NCI-H1048 (cell line): Measurements from ENCODE around the gene CCDC188.

ENCODE experiments used
- DNase-seq: peaks from one replicate; lab custom pipeline; 2025; lab: John Stamatoyannopoulos, UW

Gene CCDC188

DNA sequence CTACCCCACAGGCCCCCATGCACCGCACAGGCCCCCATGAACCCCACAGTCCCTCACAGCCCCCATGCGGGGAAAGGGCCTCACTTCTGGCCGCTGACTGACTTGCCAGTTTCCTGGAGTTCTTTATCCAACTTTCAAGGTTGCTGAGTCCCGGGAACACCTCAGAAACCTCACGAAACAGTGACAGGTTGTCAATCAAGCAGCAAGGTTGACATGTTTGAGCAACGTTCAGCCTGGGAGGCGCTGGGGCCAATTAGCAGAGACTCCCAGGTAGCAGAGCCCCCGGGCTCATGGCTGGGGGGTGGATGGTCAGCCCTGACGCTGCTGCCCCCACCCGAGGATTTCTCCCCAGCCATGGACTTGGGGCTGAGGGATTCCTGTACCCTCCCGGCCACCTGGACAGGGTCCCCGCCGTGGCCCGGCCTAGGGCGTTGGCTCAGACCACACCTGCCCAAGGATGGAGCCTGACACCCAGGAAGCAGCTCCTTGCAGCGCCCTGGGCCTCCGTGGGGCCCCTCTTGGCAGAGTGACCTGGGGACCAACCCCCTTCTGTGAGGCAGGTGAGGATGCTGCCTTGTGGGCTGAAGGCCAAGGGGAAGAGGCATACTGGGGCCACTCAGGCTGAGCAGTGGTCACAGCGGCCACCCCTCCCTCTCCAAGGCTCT lies 33.8 kb upstream of the CCDC188 start:
- DNase-seq, result no peak

DNA sequence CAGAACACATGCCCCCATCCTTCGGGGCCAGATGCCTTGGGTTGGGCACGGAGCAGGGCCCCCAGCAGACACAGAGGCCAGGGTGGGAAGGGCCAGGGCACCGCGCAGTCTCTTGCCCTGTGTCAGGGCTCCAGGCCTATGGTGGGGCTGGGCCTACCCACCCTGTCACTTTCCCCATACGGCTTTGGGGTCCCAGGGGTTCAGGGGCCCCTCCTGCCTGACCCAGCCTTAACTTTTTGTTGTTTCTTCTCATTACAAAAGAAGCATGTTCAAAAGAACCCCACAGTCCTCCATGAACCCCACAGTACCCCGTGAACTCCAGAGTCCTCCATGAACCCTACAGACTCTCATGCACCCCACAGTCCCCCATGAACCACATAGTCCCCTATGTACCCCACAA lies 33.0 kb upstream of the CCDC188 start:
- no peak for DNase-seq

DNA sequence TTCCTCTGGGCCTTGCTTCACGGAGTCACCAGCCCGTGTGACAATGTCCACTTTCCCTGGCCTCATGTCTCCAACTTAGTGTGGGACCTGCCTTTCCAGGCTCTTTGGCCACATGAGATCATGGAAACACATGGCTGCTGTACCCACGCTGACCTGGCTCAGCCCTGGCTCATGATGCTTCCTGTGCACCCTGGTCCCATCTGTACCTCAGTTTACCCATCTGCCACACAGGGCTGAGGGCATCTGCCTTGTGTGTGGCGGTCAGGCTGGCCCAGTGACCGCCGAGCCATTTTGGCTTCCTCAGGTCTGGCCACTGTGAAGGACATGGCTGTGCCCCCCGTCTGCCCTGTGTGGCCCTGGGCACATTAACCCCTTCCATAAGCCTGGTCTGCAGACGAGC lies 32.2 kb upstream of the CCDC188 start:
- DNase-seq, result no peak

DNA sequence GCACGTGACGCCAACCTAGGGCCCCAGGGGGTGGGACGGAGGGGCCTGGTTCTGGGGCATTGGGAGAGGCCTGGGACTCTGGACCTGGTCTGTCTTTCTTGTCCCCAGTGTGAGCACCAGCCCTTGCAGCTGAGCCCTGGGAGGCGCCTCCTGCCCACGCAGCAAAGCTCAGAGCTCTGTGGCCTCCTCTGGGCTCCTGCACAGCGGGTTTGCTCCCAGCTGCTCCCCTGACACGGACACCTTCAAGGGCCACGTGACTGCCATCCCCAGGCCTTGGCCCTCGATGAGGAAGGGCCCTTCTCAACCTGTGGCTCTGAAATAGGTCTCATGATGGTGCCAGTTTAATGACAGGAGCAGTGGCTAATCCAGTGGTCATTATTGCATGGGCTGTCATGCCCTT lies 31.5 kb upstream of the CCDC188 start:
- DNase-seq, result no peak

DNA sequence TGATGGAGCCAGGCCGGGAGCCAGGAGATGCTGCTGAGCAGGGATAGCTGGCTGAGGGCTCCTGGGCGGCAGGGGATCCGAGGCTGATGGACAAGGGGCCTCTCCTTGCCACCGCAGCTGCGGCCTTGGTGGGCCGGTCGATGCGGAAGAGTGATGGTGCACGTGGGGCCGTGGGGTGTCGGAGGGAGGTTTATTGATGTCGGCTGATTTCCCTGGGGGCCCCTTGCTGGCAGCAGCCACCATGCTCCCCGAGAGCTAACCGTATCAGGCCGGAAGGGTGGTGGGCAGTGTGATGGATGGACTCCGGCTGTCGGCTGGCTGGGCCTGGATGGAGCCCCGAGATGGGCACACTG lies 31.0 kb upstream of the CCDC188 start:
- no peak for DNase-seq

DNA sequence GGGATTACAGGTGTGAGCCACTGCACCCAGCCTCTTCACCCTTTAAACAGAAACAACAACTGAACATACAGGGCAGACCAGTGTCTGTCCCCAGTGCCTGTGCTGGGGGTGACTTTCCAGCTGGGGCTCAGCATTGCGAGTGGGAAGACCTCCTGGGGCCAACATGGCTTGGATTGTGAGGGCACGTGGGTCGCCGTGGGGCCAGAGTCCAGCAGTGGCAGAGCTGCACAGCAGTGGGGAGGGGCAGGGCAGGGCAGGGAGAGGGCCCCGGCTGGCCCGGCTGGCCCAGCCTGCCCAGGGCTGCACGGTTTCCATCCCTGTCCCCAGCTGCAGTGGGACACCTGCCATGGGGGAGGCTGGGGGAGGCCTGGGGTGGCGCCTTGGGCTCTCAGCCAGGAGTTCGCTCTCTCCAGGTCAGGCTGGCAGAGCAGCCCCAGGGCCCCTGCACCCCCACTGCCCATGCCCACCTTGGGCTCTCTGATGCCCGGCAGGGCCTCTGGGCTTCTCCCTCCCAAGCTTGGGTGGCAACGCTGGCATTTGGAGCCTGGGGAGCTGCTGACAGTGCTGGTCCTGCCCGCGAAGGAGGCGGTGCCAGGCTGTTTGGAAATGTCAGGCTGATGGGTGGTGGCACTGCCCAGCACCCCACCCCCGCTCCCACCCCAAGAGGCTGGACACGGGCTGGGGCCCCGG lies 30.5 kb upstream of the CCDC188 start:
- no peak for DNase-seq

DNA sequence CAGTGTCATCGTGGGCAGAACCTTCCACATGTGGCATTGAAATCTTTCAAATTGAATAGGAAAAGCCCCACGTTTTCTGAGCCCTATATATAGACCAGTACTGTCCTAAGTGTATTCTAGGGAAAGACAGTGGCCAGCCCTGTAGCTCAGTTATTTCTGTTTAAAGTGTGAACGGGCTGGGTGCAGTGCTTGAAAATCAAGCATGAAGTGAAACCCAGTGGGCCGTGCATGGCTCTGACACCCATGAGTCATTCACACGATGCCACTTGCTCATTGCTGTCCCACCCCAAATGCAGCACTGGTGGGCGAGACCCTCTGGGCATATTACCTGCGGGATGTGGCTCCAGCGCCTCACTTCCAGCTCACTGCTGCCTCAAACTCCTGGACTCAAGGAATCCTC lies 29.8 kb upstream of the CCDC188 start:
- DNase-seq, result no peak

DNA sequence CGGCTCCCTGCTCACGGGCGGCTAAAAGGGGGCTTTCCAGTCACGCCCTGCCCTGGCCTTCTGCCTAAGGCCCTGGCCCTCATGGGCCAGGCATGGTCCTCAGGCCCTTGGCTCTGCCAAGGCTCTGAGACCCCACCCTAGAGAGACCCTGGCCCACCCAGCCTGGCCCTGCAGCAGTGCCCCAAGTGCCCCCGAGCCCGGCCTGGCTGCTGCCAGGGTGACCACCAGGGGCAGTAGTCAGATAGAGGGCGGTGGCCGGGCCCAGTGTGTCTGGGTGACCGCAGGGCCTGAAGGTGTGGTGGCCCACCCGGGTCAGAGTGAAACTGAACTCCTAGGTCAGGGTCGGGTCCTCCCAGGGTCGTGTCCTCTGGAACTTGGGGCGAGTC lies 29.4 kb upstream of the CCDC188 start:
- DNase-seq, result no peak

DNA sequence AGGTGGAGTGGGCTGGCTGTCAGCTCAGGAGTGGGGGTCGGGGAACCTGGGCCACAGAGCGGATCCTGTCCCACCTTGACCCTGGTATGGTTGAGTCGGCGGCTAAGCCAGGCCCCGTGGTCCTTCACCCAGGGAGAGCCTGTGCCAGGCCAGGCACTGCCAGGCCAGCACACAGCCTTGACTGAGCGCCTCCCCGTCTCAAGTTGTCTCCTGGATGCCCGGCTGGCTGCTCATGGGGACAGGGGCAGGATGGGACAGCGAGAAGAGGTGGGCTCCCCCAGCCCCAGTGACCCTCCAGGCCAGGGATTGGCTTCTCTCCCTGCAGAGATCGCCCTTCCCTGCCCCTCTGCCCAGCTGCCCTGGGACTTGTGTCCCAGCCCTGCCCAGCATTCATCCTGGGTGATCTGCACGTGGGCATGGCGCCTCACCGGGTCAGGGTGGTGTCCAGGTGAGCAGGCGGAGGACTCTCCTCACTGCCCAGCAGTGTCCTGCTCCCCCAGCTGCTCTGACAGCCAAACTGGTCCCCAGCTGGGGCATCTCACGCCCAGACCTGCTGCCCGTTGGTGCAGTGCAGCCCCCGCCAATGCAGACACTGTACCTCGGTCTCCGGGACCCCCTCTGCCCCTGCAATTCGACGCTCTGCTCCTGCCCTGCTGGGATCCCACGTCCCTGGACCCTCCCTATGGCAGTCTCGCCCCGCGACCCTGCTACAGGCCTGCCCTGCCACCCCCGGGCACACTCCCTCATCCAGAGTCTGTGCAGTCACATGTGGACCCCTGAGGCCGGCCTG lies 28.8 kb upstream of the CCDC188 start:
- DNase-seq, result no peak

DNA sequence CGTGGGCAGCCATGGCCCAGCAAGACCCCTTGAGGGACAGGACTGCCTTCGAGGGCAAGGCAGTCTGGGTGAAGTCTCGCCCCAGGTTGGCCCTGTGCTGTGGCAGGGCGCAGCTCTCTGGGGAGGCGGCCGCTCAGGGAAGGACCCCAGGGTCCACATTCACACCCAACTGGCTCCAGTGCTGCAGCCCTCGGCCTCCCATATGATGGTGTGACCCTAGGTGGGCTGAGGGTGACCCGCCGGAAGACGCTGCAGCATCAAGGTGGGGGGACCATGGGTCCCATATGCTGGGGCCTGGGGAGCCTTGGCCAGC lies 28.0 kb upstream of the CCDC188 start:
- DNase-seq, result no peak

DNA sequence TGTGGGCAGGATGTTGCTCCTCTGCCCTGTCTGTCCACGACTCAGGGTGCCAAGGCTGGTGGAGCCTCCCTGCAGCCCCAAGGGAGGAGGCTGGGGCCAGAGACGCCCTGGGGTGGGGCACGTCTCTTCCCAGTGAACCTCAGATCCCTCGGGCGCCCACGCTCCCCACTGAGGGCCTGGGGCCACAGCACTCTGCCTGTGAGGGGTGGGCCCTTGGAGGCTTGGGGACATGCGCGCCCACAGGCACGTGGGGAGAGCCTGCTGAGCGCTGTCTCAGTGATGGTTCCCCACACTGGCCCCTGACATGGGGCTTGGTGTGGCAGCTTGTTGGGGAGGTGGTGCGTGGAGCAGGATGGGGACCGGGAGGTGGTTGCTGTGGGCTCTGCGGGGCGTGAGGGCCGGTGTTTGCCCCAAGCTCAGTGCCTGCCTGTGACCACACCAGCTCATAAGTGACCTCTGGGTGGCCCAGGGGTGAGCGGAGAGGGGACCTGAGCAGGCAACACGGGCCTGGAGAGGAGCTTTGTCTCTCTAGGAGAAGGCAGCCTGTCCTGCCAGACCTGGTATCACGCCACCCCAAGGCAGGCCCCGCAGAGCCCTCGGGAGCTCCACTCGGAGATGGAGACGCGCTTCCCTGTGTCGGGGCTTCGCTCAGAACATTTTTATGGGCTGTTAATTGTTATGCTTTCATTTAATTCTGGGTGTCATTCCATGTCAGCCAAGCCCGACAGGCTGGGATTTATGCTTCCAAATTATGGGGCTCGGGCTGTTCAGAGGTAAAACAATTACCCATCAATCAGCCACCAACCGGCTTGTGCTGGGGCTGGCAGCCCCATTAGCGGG lies 27.4 kb upstream of the CCDC188 start:
- DNase-seq, result no peak

DNA sequence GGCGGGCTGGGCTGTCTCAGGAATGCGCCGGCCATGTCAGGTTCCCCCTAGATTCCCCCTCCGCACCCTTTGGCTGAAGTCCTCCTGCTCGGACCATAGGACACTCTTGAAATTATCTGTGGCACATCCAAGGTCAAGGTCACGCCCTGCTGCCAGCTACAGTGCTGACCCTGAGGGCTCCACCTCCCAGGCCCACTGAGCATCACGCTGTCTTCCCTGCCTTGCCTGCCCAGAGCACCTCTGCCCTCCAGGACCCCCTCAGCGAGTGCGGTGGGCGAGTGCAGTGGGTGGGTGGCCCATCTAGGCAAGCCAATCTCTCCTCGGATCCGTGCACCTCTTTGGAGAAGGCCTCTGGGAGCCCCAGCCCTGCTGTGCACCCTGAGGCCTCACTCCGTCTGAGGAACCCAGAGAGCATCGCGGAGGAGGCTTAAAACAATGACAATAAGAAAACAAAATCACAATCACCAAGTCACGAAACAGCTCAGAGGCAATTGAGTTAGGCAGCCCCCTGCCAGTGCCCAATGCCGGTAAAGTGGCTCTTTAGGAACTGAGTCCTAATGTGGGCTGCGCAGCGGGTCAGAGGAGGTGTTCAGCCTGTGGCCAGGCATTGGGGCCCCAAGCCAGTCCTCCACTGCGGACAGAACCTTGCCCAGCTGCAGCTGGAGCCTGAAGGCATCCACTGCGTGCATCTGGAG lies 26.5 kb upstream of the CCDC188 start:
- no peak for DNase-seq

DNA sequence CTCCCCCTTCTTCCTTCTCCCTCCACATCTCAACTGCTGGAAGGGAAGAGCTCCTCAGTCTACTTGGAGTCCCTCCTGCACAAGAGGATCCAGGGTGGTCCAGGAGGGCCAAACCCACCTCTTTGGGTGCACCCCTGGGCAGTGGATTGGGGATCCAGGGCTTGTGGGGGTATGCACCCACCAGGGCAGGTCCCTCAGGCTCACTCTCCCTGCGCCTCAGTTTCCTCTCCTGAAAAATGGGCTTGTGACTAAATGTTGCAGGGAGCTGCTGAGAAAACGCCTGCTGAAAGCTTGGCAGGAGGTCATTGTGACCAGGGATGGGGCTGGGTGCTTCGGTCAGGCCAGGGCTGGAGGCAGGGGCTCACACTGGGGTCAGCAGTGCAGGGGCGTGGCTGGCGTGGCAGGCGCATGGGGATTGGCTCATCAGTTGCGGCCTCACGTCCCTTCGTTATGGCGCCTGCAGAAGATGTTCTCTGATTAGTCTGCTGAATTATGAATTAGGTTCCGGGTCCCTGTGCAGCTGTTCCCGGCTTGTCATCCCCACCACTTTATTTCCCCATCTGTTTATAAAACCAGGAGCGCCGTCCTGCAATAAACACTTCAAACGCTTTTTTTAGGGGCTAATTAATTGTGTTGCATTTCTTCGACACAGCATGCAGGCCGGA lies 25.7 kb upstream of the CCDC188 start:
- DNase-seq, result no peak

DNA sequence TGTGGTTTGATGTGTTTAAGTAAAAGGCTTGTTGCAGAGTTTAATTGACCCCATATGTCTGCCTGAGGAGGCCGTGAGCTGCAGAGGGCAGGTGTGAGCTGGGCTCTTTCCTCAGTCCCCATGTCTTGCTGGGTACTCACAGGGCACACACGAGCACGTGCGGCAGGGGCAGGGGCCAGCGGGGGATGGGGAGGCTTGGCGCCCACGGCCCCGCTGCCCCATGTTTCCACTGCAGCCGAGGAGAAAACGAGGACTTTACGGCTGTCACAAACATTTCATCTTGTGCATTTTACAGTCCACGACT lies 24.7 kb upstream of the CCDC188 start:
- DNase-seq, result no peak

DNA sequence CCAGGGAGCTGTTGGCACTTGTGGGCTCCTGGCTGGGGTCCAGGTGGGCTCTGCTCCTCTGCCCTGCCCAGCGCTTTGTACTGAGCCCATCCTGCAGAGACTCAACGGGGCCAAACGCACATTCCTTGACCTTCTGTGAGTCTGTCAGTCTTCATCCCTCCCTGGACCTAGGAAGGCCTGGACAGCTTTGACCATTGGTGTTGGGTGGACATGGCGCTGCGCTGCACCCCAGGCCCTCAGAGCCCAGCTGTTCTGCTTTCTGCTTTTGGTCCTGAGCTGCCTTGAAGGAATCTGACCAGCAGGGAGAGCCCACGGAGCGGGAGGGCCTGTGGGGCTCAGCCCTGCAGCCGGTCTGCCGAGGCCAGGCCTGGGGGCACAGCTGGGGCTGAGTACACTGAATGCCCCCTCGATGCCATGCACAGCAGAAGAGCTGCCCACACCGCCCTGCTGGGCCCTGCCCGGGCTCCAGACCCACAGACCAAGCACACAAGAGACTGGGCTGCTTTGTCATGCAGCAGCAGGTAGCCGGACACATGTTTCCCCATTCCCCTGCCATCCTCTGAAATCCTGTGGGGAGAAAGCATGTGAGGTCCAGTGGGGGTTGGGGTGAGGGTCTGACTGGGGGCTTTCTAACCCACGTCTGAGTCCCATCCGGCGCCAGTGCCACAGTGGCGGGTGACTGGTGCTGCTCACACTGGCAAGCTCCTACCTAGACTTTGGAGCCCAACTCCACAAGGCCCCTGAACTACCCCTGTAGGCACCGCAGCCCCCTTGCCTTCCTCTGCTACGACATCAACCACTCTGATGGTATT lies 24.1 kb upstream of the CCDC188 start:
- DNase-seq, result no peak

DNA sequence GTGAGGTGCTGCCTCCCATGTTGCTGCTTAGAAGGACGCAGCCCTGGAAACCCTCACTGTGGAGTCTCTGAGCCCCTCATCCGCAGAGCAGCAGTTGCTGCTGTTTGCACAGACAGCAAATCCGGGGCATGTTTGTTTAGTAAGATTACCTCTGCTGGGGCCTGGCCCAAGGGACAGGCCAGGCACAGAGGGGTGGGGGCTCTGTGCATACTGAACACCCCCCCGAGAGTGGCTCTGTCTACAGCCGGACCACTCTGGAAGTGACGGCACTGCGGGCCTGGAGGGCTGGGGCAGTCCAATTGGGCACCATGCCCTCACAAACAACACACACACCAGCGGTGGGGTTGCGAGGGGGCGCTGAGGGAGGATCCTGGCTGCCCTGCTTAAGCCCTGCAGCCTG lies 22.9 kb upstream of the CCDC188 start:
- DNase-seq, result no peak

DNA sequence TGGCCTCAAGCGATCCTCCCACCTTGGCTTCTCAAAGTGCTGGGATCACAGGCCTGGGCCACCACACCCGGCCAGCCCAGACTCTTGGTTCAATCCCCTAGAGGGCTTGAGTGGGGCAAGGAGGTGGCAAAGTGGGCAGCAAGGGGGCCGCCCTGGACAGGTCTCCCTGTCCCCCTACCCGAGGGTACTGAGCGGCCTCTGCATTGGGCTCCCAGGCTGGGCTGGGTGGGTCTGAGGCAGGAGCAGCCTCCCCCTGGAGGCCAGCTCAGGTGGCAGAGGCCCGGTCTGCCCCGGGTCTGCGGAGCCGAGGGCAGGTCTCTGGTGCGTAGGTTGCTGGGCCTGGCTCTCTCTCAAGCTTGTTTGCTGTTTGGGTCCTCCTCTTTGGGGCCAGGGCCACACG lies 22.4 kb upstream of the CCDC188 start:
- DNase-seq, result no peak

DNA sequence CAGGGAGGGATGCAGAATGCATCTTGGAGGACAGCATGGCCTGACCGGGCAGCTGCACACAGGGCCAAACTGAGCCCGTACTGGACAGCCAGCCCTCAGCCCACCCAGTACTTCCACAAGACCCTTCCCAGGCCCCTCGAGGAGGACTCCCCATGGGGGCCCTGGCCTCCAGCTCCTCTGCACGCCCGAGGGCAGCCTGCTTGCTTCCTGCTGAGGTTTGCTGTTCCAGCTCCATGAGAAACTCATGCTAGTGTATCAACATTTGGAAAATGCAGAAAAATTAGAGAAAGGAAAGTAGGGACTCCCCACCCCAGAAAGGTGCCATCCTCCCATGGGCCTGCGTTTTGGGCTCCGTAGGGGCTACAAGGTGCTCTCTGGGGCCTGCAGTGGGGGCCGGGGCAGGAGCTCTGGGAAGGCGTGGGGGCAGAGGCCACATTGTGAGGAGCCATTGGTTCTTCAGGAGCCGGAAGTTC lies 21.3 kb upstream of the CCDC188 start:
- no peak for DNase-seq

DNA sequence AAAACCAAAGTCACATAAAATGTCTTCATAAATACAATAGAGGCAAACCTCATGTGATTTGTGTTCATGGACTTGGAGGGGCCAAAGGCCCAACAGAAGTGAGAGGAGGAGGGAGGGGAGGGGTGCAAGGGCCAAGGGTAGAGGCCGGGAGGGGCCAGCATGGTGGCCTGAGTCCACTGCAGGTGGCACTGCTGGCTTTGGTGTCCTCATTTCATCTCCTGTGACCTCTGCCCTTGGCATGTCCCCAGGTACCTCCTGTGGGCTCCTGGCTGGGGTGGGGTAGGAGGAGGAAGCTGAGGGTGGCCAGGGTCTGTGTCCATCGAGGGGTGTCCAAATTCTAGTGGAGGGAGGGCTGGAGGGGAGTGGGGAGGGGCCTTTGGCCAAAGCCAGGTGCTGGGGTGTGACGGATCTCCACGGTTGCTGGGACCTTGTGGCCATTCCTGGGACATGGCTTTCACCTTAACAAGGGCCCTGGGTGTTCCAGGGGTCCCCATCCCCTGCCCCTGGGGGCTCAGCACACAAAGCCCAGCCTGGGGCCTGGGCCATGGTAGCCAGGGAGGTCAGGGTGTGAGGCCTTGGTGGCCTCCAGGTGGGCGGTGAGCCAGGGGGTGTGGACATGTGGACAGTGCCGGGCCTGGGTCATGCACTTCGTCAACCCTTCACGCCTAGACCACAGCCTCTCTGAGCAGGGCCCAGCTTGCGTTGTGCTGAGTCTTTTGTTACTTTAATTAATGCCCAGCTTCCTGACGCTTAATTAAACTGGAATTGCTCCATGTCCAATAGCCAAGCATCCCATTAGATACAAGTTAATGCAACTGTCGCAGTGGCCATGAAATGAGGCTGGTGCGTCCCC lies 20.7 kb upstream of the CCDC188 start:
- no peak for DNase-seq

DNA sequence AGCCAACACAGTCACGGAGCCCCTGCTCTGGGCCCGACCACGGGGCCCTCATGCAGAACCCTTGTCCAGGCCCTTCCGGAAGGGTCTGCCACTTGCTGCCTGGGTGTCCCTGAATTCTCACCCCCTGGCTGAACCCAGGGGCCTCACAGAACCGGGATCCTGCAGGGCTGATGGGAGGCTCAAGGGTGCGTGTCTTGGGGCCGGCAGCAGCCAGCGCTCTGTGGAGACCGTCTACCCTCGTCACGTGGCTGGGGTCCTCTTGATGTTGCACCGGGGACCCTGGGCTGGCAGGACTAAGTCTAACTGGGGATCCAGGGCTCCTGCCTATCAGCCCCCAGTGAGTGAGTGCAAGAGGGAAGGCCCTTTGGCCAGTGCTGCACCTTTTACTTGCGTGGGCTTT lies 19.3 kb upstream of the CCDC188 start:
- DNase-seq, result no peak
